Smooth muscle cell of trachea (primary cell): ENCODE results near the gene DMAC2L. TPM values are rescaled to one million over a fixed set of nuclear protein-coding genes. Genes with fewer than 3 reads are reported as not detected.

Source experiments
- total RNA-seq: library from RNA; depleted of rRNA; stranded (reverse); fragments of >200 nt; gene quantifications from 2 replicates; pipeline ENCODE4 v1.2.1, GENCODE V29; 2014

DMAC2L gene
- total RNA-seq, result 4.0 and 9.3 TPM in 2 replicates

GRCh38 chr14:50311972-50312733, at the start of gene DMAC2L, which contains the start of gene L2HGDH:
Gene DMAC2L (plus strand): TSS chr14:50312324. CDS start chr14:50321488, 9,164 bp downstream.
Gene L2HGDH (minus strand): TSS chr14:50312229. CDS start chr14:50312150, 79 bp downstream.

Other genes with a start within 250 kb of the DMAC2L start
- 3.5 and 4.5 TPM in 2 replicates for gene VCPKMT, start 195.8 kb upstream of the DMAC2L start, total RNA-seq
- gene SOS2, start 80.7 kb upstream of the DMAC2L start, total RNA-seq, result 13.9 and 26.0 TPM in 2 replicates
- gene L2HGDH, start 95 bp upstream of the DMAC2L start, total RNA-seq, result 5.6 and 7.4 TPM in 2 replicates
- gene CDKL1, start 84.6 kb downstream of the DMAC2L start, total RNA-seq, result 24.6 and 48.5 TPM in 2 replicates
- gene MAP4K5, start 220.2 kb downstream of the DMAC2L start, total RNA-seq, result 52.5 and 59.7 TPM in 2 replicates
- 10.3 and 13.8 TPM in 2 replicates for gene ATL1, start 247.8 kb downstream of the DMAC2L start, total RNA-seq